HG02763 (cell line): ENCODE results near the gene OR5B17.
"Not testable (repeated sequence)": the region's sequence is repeated elsewhere in the genome, so short reads cannot be mapped to it uniquely, and the experiment has no call there.

Source experiments
- ATAC-seq: cut with Tn5 transposase; IDR thresholded peaks from one replicate; pipeline ENCODE4 v1.9.1; 2021; ENCODE audit warnings: mild to moderate bottlenecking, moderate library complexity; ENCODE audit not compliant: unreplicated experiment

The OR5B17 gene

GRCh38 chr11:58358969-58359368, at the start of gene OR5B17:
OR5B17 (minus strand) TSS chr11:58359069; CDS start chr11:58359069, 0 bp downstream.
- ATAC-seq = no peak

- ATAC-seq = no peak
These were observed 47.9 kb upstream of the OR5B17 start, which contains the start of gene OR5B3 for GRCh38 chr11:58406774-58407173. OR5B3 (minus strand) TSS chr11:58406874; CDS start chr11:58403409, 3,465 bp downstream.

GRCh38 chr11:58399622-58400021, 40.8 kb upstream of the OR5B17 start:
- not testable (repeated sequence) for ATAC-seq

- ATAC-seq = no peak
These were observed 36.7 kb upstream of the OR5B17 start for GRCh38 chr11:58395581-58395980.

- ATAC-seq = no peak
These were observed 35.3 kb upstream of the OR5B17 start for GRCh38 chr11:58394195-58394594.

- no peak for ATAC-seq
These were observed 33.9 kb upstream of the OR5B17 start for GRCh38 chr11:58392746-58393145.

- no peak for ATAC-seq
These were observed 33.0 kb upstream of the OR5B17 start for GRCh38 chr11:58391879-58392278.

GRCh38 chr11:58390551-58391063, 31.7 kb upstream of the OR5B17 start:
- ATAC-seq = no peak

GRCh38 chr11:58354727-58355126, 4.1 kb downstream of the OR5B17 start:
- no peak for ATAC-seq

- no peak for ATAC-seq
These were observed 13.7 kb downstream of the OR5B17 start for GRCh38 chr11:58345204-58345603.

GRCh38 chr11:58334708-58335107, 24.2 kb downstream of the OR5B17 start:
- no peak for ATAC-seq

GRCh38 chr11:58330861-58331260, 28.0 kb downstream of the OR5B17 start:
- ATAC-seq = no peak

GRCh38 chr11:58318532-58318931, 40.3 kb downstream of the OR5B17 start:
- no peak for ATAC-seq

GRCh38 chr11:58316142-58316541, 42.7 kb downstream of the OR5B17 start:
- ATAC-seq = no peak
